Measurements from ENCODE around the gene NTM. TPM values are rescaled to one million over a fixed set of nuclear protein-coding genes. Genes with fewer than 3 reads are reported as not detected.

NTM gene
- total RNA-seq, 2 donors from 2014 or later: 1.7 to 3.6 TPM

- Mint-ChIP-seq H3K36me3 (ENCODE audit: low read depth) (no peaks in the 10 kb centered on the region), H3K4me1 (no peaks in the 10 kb centered on the region), H3K4me3 (no peak overlapping the region), H3K27me3 (ENCODE audit: insufficient read depth) (peaks cover 2% of the 10 kb centered on the region), H3K27ac (no peak overlapping the region), H3K9me3 (no peaks in the 10 kb centered on the region)
- no peaks in the 10 kb centered on the region for H3K9me3 ChIP-seq (ENCODE audit: control insufficient read depth, low read length)
- H3K27ac ChIP-seq (ENCODE audit: low read depth, low read length): no peak overlapping the region
- H3K4me3 ChIP-seq (ENCODE audit: low read length): no peak overlapping the region
- H3K36me3 ChIP-seq (ENCODE audit: control insufficient read depth, insufficient read depth, low read length): no peaks in the 10 kb centered on the region
- TF ChIP-seq CTCF (conservative IDR thresholded peaks at IDR 0.05): no peak
- H3K9ac ChIP-seq (ENCODE audit: extremely low read depth, low read length, poor library complexity, severe bottlenecking): no peak overlapping the region
- 83 to 84% methylated on average over 8 to 11 of the region's 11 CpGs for WGBS, 2 experiments (ENCODE audit: insufficient coverage in 1 of 2, insufficient read length in 1 of 2)
- H3K27me3 ChIP-seq (ENCODE audit: control insufficient read depth, insufficient read depth, low read length, poor library complexity, severe bottlenecking): no peaks in the 10 kb centered on the region
- DNase-seq: no peak
- no peaks in the 10 kb centered on the region for H3K4me1 ChIP-seq (ENCODE audit: control insufficient read depth, insufficient read depth, low read length)
Measured at GRCh38 chr11:131858505-131858904, 488.1 kb downstream of the NTM start.

- no peak for TF ChIP-seq CTCF (conservative IDR thresholded peaks at IDR 0.05)
- DNase-seq: no peak
- no peaks in the 10 kb centered on the region for H3K36me3 ChIP-seq (ENCODE audit: control insufficient read depth, insufficient read depth, low read length)
- H3K4me1 ChIP-seq (ENCODE audit: control insufficient read depth, insufficient read depth, low read length): no peaks in the 10 kb centered on the region
- no peaks in the 10 kb centered on the region for H3K9me3 ChIP-seq (ENCODE audit: control insufficient read depth, low read length)
- Mint-ChIP-seq H3K4me1 (no peaks in the 10 kb centered on the region), H3K36me3 (ENCODE audit: low read depth) (no peaks in the 10 kb centered on the region), H3K4me3 (no peak overlapping the region), H3K9me3 (no peaks in the 10 kb centered on the region), H3K27ac (no peak overlapping the region), H3K27me3 (ENCODE audit: insufficient read depth) (no peaks in the 10 kb centered on the region)
- 79 to 85% methylated on average over 5 to 8 of the region's 8 CpGs for WGBS, 2 experiments (ENCODE audit: insufficient coverage in 1 of 2, insufficient read length in 1 of 2)
- H3K27ac ChIP-seq (ENCODE audit: low read depth, low read length): no peak overlapping the region
- H3K27me3 ChIP-seq (ENCODE audit: control insufficient read depth, insufficient read depth, low read length, poor library complexity, severe bottlenecking): no peaks in the 10 kb centered on the region
- no peak overlapping the region for H3K4me3 ChIP-seq (ENCODE audit: low read length)
- no peak overlapping the region for H3K9ac ChIP-seq (ENCODE audit: extremely low read depth, low read length, poor library complexity, severe bottlenecking)
Measured at GRCh38 chr11:131859538-131860210, 489.3 kb downstream of the NTM start.

DNA sequence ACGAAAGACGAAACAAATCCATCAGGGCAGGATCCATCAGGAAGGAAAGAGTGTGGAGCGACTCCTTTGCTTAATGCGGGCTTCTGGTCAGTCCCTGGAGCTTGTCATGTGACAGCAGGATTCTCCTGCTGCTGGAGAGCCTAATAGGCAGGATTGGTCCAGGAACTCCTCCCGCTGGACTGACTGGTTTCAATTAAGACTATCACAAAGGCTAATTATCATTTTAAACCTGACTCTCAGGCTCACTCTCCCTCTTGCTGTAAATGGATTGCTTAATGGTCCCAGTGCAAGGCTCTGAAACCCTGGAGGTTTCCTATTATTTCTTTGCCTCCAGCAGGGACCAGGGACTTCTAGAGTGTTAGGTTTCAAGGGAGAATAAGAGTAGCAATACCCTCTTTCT, 493.8 kb downstream of the NTM start:
- Histone ChIP-seq H3K9me3 (ENCODE audit: control insufficient read depth, low read length) (no peaks in the 10 kb centered on the region), H3K36me3 (ENCODE audit: control insufficient read depth, insufficient read depth, low read length) (no peaks in the 10 kb centered on the region), H3K4me1 (ENCODE audit: control insufficient read depth, insufficient read depth, low read length) (no peaks in the 10 kb centered on the region), H3K27ac (ENCODE audit: low read depth, low read length) (no peak overlapping the region), H3K4me3 (ENCODE audit: low read length) (no peak overlapping the region), H3K27me3 (ENCODE audit: control insufficient read depth, insufficient read depth, low read length, poor library complexity, severe bottlenecking) (no peaks in the 10 kb centered on the region), H3K9ac (ENCODE audit: extremely low read depth, low read length, poor library complexity, severe bottlenecking) (no peak overlapping the region)
- no peak for TF ChIP-seq CTCF (conservative IDR thresholded peaks at IDR 0.05)
- 68 to 69% methylated on average over 5 of the region's 5 CpGs for WGBS, 2 experiments (ENCODE audit: insufficient coverage in 1 of 2, insufficient read length in 1 of 2)
- Mint-ChIP-seq H3K36me3 (ENCODE audit: low read depth) (no peaks in the 10 kb centered on the region), H3K9me3 (no peaks in the 10 kb centered on the region), H3K27me3 (ENCODE audit: insufficient read depth) (peaks cover 5% of the 10 kb centered on the region), H3K4me1 (peaks cover 4% of the 10 kb centered on the region), H3K27ac (no peak overlapping the region), H3K4me3 (no peak overlapping the region)
- no peak for DNase-seq
